ENCODE results near the gene STAT3. TPM values are rescaled to one million over a fixed set of nuclear protein-coding genes. Genes with fewer than 3 reads are reported as not detected.

Gene STAT3
- total and polyA plus RNA-seq, 2 of the 13 experiments (the other 11 are each of a cell fraction or from before 2014, with no cell fraction given): 61.8 to 62.4 TPM

GRCh38 chr17:42422412-42422957 is 34.2 kb upstream of the STAT3 start (continued):
- TF ChIP-seq ZMYM2 (CRISPR knock-in tag; IDR thresholded peaks at IDR 0.05) (no peak), ZHX1 (CRISPR knock-in tag; IDR thresholded peaks at IDR 0.05; ENCODE audit: low read depth) (no peak), ZBTB7A (CRISPR knock-in tag; IDR thresholded peaks at IDR 0.05) (0 out of 2 replicates have a peak, but pooled peaks have one; percentile 58), ZBTB42 (CRISPR knock-in tag; IDR thresholded peaks at IDR 0.05) (peak; percentile 84; the same call in 1 of the 2 replicates), CCDC6 (CRISPR knock-in tag; IDR thresholded peaks at IDR 0.05) (no peak), ZNF292 (CRISPR knock-in tag; IDR thresholded peaks at IDR 0.05; ENCODE audit: borderline replicate concordance, low read depth) (peak; percentile 60; the same call in 1 of the 2 replicates), ZNF776 (CRISPR knock-in tag; IDR thresholded peaks at IDR 0.05) (peak; percentile 91), TARDBP (CRISPR knock-in tag; IDR thresholded peaks at IDR 0.05) (peak; percentile 62; the same call in 1 of the 2 replicates), ZMAT3 (CRISPR knock-in tag; conservative IDR thresholded peaks at IDR 0.05) (no peak), ARID5B (CRISPR knock-in tag; IDR thresholded peaks at IDR 0.05) (0 out of 2 replicates have a peak, but pooled peaks have one; percentile 2), ZNF160 (CRISPR knock-in tag; IDR thresholded peaks at IDR 0.05) (0 out of 2 replicates have a peak, but pooled peaks have one; percentile 62), HNRNPLL (IDR thresholded peaks at IDR 0.05; ENCODE audit: low read depth, low read length, poor library complexity, severe bottlenecking) (peak; percentile 88), ZNF44 (CRISPR knock-in tag; IDR thresholded peaks at IDR 0.05) (peak; percentile 50; the same call in 1 of the 2 replicates), TMF1 (CRISPR knock-in tag; IDR thresholded peaks at IDR 0.05; ENCODE audit: low read depth) (0 out of 2 replicates have a peak, but pooled peaks have one; percentile 57), ZNF687 (CRISPR knock-in tag; IDR thresholded peaks at IDR 0.05) (peak; percentile 92; the same call in 1 of the 2 replicates), FOXO1 (CRISPR knock-in tag; IDR thresholded peaks at IDR 0.05) (peak; percentile 3; the same call in 1 of the 2 replicates), KLF16 (CRISPR knock-in tag; IDR thresholded peaks at IDR 0.05) (0 out of 4 replicates have a peak, but pooled peaks of 1 of the 2 experiments have one; percentile 69), SMAD9 (CRISPR knock-in tag; IDR thresholded peaks at IDR 0.05) (no peak)
